ENCODE results near the gene LZTR1. TPM values are rescaled to one million over a fixed set of nuclear protein-coding genes. Genes with fewer than 3 reads are reported as not detected.
"Not testable (repeated sequence)": the region's sequence is repeated elsewhere in the genome, so short reads cannot be mapped to it uniquely, and the experiment has no call there.

LZTR1 gene
- total RNA-seq, 1 donor from 2014 or later, result 91.5 TPM

DNA sequence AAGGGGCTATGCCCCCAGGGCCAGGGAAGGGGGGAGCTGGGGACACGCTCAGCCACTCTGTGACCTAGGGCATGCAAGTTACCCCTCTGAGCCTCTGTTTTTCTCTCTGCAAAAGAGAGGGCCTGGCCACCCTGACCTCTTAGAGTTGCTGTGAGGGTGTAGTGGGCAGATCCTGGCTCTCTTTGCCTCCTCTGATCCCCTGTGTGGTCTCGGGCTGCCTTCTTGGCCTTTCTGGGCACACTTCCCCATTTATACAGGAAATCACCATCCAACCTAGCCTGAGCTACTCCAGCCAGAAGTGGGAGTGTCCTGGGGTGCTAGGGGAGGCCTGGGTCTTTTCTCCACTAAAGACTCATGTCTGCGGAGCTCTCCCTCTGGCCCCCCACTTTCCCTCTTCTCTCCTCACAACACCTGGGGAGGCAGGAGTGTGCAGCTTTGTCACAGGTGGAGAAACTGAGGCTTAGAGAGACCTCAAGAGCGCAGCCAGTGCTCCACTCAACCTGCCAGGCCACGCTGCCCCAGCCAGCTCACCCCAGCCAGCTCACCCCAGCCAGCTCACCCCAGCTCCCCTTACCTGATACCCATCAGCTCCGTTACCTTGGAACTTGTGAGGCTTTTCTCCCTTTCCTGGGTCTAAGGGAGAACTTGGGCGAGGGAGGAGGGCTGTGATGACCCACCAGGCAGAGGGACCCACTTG lies 13.7 kb upstream of the LZTR1 start:
- Mint-ChIP-seq H3K4me3 (ENCODE audit: unreplicated experiment) (no peak overlapping the region), H3K9me3 (ENCODE audit: unreplicated experiment) (no peaks in the 10 kb centered on the region), H3K4me1 (ENCODE audit: unreplicated experiment) (peaks cover 31% of the 10 kb centered on the region), H3K27ac (ENCODE audit: unreplicated experiment) (no peak overlapping the region), H3K36me3 (ENCODE audit: unreplicated experiment) (no peaks in the 10 kb centered on the region), H3K27me3 (ENCODE audit: unreplicated experiment) (no peaks in the 10 kb centered on the region)
- no peak for TF ChIP-seq CTCF (IDR thresholded peaks at IDR 0.05)
- DNase-seq (ENCODE audit: extremely low spot score, unreplicated experiment), result no peak

DNA sequence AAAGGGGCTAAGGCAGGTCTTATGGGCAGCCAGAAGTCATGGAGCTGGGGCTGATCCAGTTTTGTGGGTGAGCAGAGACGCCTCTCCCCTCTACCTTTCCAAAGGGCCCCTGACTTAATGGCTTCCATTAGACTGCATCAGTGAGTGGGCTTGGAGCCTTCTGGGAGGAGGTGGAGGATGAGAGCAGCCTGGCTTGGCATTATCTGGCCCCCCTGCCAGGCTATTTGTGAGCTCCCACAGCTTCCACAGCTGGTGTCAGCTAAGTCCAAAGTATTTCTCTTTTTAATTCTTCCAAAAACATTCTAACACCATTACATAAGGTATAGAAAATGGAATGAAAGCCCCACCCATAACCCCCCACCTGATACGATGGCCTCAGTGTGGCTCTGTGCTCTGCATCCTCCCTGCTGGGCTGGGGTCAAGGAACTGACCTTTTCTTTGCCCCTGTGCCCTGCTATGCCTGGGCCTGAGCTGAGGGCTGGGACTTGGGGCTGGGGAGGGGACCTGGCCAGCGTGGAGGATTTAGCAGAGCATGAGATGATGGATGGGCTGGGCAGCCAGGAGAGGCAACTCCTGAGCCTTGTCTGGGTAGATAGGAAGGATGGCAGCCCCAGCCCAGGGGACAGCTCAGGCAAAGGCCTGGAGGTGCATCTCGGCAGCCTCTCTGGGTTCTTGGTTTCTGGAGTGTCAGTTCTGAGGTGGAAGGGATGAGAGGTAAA lies 11.0 kb upstream of the LZTR1 start:
- no peaks in the 10 kb centered on the region for H3K9me3 Mint-ChIP-seq (ENCODE audit: unreplicated experiment)
- no peaks in the 10 kb centered on the region for H3K27me3 Mint-ChIP-seq (ENCODE audit: unreplicated experiment)
- no peak overlapping the region for H3K4me3 Mint-ChIP-seq (ENCODE audit: unreplicated experiment)
- no peaks in the 10 kb centered on the region for H3K36me3 Mint-ChIP-seq (ENCODE audit: unreplicated experiment)
- peaks cover 22% of the 10 kb centered on the region for H3K4me1 Mint-ChIP-seq (ENCODE audit: unreplicated experiment)
- TF ChIP-seq CTCF (IDR thresholded peaks at IDR 0.05), result no peak
- no peak overlapping the region for H3K27ac Mint-ChIP-seq (ENCODE audit: unreplicated experiment)
- DNase-seq (ENCODE audit: extremely low spot score, unreplicated experiment), result no peak

- H3K27ac Mint-ChIP-seq (ENCODE audit: unreplicated experiment), result peak overlapping the region; percentile 14
- not testable (repeated sequence) for H3K36me3 Mint-ChIP-seq (ENCODE audit: unreplicated experiment); H3K9me3 Mint-ChIP-seq (ENCODE audit: unreplicated experiment); DNase-seq (ENCODE audit: extremely low spot score, unreplicated experiment); H3K27me3 Mint-ChIP-seq (ENCODE audit: unreplicated experiment); H3K4me3 Mint-ChIP-seq (ENCODE audit: unreplicated experiment)
- H3K4me1 Mint-ChIP-seq (ENCODE audit: unreplicated experiment), result peaks cover 22% of the 10 kb centered on the region
These were observed 9.9 kb upstream of the LZTR1 start for GRCh38 chr22:20972014-20972694.

GRCh38 chr22:20972933-20973577 lies 9.0 kb upstream of the LZTR1 start:
- H3K4me3 Mint-ChIP-seq (ENCODE audit: unreplicated experiment), result no peak overlapping the region
- H3K36me3 Mint-ChIP-seq (ENCODE audit: unreplicated experiment), result no peaks in the 10 kb centered on the region
- H3K27ac Mint-ChIP-seq (ENCODE audit: unreplicated experiment), result no peak overlapping the region
- no peak for TF ChIP-seq CTCF (IDR thresholded peaks at IDR 0.05)
- DNase-seq (ENCODE audit: extremely low spot score, unreplicated experiment), result no peak
- H3K4me1 Mint-ChIP-seq (ENCODE audit: unreplicated experiment), result peaks cover 22% of the 10 kb centered on the region
- no peaks in the 10 kb centered on the region for H3K9me3 Mint-ChIP-seq (ENCODE audit: unreplicated experiment)
- no peaks in the 10 kb centered on the region for H3K27me3 Mint-ChIP-seq (ENCODE audit: unreplicated experiment)

GRCh38 chr22:20973634-20974286 lies 8.3 kb upstream of the LZTR1 start:
- TF ChIP-seq CTCF (IDR thresholded peaks at IDR 0.05), result no peak
- Mint-ChIP-seq H3K9me3 (ENCODE audit: unreplicated experiment) (peaks cover 3% of the 10 kb centered on the region), H3K4me1 (ENCODE audit: unreplicated experiment) (peaks cover 22% of the 10 kb centered on the region), H3K27ac (ENCODE audit: unreplicated experiment) (no peak overlapping the region), H3K27me3 (ENCODE audit: unreplicated experiment) (no peaks in the 10 kb centered on the region), H3K36me3 (ENCODE audit: unreplicated experiment) (no peaks in the 10 kb centered on the region), H3K4me3 (ENCODE audit: unreplicated experiment) (no peak overlapping the region)
- no peak for DNase-seq (ENCODE audit: extremely low spot score, unreplicated experiment)

Measured in osteocyte (in vitro differentiated cells).